Colonic mucosa (tissue), 4 donors: ENCODE data around the gene BMPER. TPM values are rescaled to one million over a fixed set of nuclear protein-coding genes. Genes with fewer than 3 reads are reported as not detected.

ENCODE experiments used
- DNase-seq: peaks from one replicate; pipeline ENCODE4 v3.0.0-alpha.2; 2020
- H3K27ac ChIP-seq: fragments of 200-600 bp; one replicate; pipeline ENCODE4 v1.8.0; 2021
- H3K27me3 ChIP-seq: fragments of 200-600 bp; one replicate; pipeline ENCODE4 v1.8.0; 2021
- H3K36me3 ChIP-seq: fragments of 200-600 bp; one replicate; pipeline ENCODE4 v1.8.0; 2021
- H3K4me1 ChIP-seq: fragments of 200-600 bp; one replicate; pipeline ENCODE4 v1.8.0; 2021; ENCODE audit warnings: mild to moderate bottlenecking
- H3K4me3 ChIP-seq: fragments of 200-600 bp; one replicate; pipeline ENCODE4 v1.8.0; 2021
- H3K9ac ChIP-seq, 2 donors: one replicate each; pipeline ENCODE4 v1.7.0; 2013; ENCODE audit warnings: control low read depth in 2 of 2, low read depth in 2 of 2, low read length in 2 of 2
- H3K9me3 ChIP-seq: fragments of 200-600 bp; one replicate; pipeline ENCODE4 v1.8.0; 2021
- intact Hi-C: fragments of 100-400 bp; cut with DNase I; formaldehyde crosslinking; loops from one replicate; pipeline ENCODE4 v1.14.1; 2022
- total RNA-seq, 2 donors: library from RNA; stranded (reverse); fragmentation: NEBNext Ultra II Directional in 1 of 2; extraction: Animal tissue kit (Norgen Biotek cat#: 25700) in 1 of 2; gene quantifications; one replicate each; pipeline ENCODE4 v1.2.1, GENCODE V29; 2021
- TF ChIP-seq, protein P1 (sequence below): fragments of 200-600 bp; IDR thresholded peaks from one replicate; pipeline ENCODE4 v1.8.0; 2022; ENCODE audit warnings: antibody characterized with exemption, mild to moderate bottlenecking
- donor health status: healthy.
- donor health status: DM: no; HTN: no; CAD: no.
- donor health status: DM: no; HTN: no; CAD: no.

Gene BMPER
- total RNA-seq, 2 donors from 2014 or later = 0.85 to 1.3 TPM

- H3K9me3 ChIP-seq = no peaks in the 10 kb centered on the region
- intact Hi-C loops = no loop called here
- H3K4me3 ChIP-seq = no peak overlapping the region
- no peaks in the 10 kb centered on the region for H3K36me3 ChIP-seq
- H3K27ac ChIP-seq = no peak overlapping the region
- DNase-seq = no peak
- no peaks in the 10 kb centered on the region for H3K4me1 ChIP-seq
- TF ChIP-seq, protein P1, sequence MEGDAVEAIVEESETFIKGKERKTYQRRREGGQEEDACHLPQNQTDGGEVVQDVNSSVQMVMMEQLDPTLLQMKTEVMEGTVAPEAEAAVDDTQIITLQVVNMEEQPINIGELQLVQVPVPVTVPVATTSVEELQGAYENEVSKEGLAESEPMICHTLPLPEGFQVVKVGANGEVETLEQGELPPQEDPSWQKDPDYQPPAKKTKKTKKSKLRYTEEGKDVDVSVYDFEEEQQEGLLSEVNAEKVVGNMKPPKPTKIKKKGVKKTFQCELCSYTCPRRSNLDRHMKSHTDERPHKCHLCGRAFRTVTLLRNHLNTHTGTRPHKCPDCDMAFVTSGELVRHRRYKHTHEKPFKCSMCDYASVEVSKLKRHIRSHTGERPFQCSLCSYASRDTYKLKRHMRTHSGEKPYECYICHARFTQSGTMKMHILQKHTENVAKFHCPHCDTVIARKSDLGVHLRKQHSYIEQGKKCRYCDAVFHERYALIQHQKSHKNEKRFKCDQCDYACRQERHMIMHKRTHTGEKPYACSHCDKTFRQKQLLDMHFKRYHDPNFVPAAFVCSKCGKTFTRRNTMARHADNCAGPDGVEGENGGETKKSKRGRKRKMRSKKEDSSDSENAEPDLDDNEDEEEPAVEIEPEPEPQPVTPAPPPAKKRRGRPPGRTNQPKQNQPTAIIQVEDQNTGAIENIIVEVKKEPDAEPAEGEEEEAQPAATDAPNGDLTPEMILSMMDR = no peak
- no peaks in the 10 kb centered on the region for H3K27me3 ChIP-seq
- H3K9ac ChIP-seq = no peak overlapping the region
Observed at GRCh38 chr7:34013421-34013820, 108.1 kb downstream of the BMPER start.

GRCh38 chr7:34015651-34016050 lies 110.3 kb downstream of the BMPER start:
- no peaks in the 10 kb centered on the region for H3K36me3 ChIP-seq
- H3K27me3 ChIP-seq = no peaks in the 10 kb centered on the region
- no peaks in the 10 kb centered on the region for H3K4me1 ChIP-seq
- no peak overlapping the region for H3K9ac ChIP-seq
- TF ChIP-seq, protein P1 = no peak
- H3K27ac ChIP-seq = no peak overlapping the region
- H3K4me3 ChIP-seq = no peak overlapping the region
- no peak for DNase-seq
- H3K9me3 ChIP-seq = no peaks in the 10 kb centered on the region
- intact Hi-C loops = no loop called here

DNA sequence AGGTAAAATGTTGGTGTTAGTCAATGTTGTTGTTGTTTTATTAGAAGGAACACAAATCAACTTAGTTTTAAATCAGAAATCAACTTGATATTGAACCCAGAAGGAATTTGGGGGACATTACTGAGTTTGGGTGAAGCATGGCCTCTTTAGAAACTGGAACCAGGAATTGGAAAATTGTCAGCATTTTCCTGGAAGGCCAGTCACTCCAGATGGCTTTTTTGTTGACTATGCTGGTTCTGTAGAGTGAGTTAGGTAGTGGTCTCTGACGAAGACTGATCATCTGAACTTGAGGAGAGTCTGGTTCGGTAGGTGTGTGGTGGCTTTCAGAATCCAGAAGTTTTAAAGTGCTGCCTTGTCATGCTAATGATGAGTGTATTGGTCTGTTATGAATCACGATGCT lies 111.5 kb downstream of the BMPER start:
- Histone ChIP-seq H3K27me3 (no peaks in the 10 kb centered on the region), H3K9ac (no peak overlapping the region), H3K27ac (no peak overlapping the region), H3K9me3 (no peaks in the 10 kb centered on the region), H3K36me3 (no peaks in the 10 kb centered on the region), H3K4me3 (no peak overlapping the region), H3K4me1 (no peaks in the 10 kb centered on the region)
- no peak for DNase-seq
- TF ChIP-seq, protein P1 = no peak
- intact Hi-C loops = no loop called here

- H3K9ac ChIP-seq = no peak overlapping the region
- intact Hi-C loops = no loop called here
- no peaks in the 10 kb centered on the region for H3K9me3 ChIP-seq
- no peak overlapping the region for H3K27ac ChIP-seq
- no peak overlapping the region for H3K4me3 ChIP-seq
- H3K27me3 ChIP-seq = no peaks in the 10 kb centered on the region
- TF ChIP-seq, protein P1 = no peak
- H3K36me3 ChIP-seq = no peaks in the 10 kb centered on the region
- DNase-seq = no peak
- no peaks in the 10 kb centered on the region for H3K4me1 ChIP-seq
Observed at GRCh38 chr7:34019301-34019790, 114.0 kb downstream of the BMPER start.

DNA sequence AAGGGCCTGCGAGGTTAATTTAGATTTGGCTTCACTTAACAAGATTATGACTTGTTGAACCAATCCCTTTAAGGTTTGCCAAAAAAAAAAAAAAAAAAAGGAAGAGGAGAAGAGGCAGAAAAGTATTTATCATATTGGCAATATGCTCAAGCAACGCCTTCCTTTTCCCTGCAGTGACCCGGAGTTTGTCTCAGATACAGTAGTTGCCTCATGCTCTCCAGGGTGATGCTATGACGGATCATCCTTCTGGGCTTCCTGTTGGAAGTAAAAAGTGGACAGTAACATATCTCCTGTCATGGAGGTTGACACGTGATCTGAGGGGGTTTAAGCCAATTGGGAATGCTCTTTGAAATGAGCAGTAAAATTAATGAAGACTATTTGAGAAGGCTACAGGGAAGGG lies 117.3 kb downstream of the BMPER start:
- no peak overlapping the region for H3K9ac ChIP-seq
- H3K4me1 ChIP-seq = no peaks in the 10 kb centered on the region
- TF ChIP-seq, protein P1 = no peak
- intact Hi-C loops = no loop called here
- DNase-seq = no peak
- no peaks in the 10 kb centered on the region for H3K9me3 ChIP-seq
- H3K27ac ChIP-seq = no peak overlapping the region
- no peak overlapping the region for H3K4me3 ChIP-seq
- H3K36me3 ChIP-seq = no peaks in the 10 kb centered on the region
- H3K27me3 ChIP-seq = no peaks in the 10 kb centered on the region
